ENCODE results near the gene CAPRIN2. TPM values are rescaled to one million over a fixed set of nuclear protein-coding genes. Genes with fewer than 3 reads are reported as not detected.

Gene CAPRIN2
- total RNA-seq = 100 to 1,000 TPM in 1 of 4 donors, 10 to 100 TPM in 3; 16.1 to 153 (median 28.1) TPM

DNA sequence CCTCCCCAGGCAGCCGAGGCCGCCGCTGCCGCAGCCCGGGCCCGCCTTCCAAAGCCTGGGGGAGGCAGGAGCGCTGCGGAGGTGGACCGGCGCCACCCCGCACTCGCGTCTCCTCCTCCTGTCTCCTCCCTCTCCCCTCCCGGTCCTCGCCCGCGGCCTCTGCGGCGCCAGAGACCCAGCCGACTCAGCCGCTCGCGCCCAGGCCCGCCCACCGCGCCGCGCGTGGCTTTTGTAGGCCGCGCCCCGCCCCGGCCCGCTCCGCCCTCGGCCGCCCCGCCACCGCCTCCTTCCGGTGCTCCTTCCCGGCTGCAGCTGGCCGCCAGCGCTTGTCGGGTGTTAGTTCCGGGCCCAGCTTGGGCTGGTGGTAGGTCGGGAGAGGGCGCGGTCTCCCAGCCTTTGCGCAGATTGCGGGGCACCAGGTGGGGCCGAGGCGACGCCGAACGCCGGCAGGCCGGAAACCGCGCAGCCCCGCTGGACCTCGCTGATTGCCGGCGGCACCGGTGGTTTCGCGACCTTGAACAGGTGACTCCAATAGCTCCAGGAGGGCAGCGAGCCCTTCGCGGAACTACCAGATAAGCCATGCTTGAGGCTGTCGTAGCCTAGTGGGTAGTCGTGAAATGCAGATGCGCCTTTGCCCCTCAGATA lies at the start of gene CAPRIN2:
TSS of gene CAPRIN2 (minus strand) at position 202 of the 645 bp plus-strand sequence. CDS start 1,431 bp downstream, outside the sequence.
- Histone ChIP-seq H3K27ac (peak within 1 kb of the TSS; percentile 76 to 93 (median 82)), H3K27me3 (no peaks in the 10 kb centered on the region), H3K4me3 (peak within 1 kb of the TSS; percentile 60 to 97 (median 87)), H3K36me3 (no peaks in the 10 kb centered on the region), H3K9me3 (no peaks in the 10 kb centered on the region), H3K4me1 (peaks cover 0 to 12% (median 4%) of the 10 kb centered on the region in 4 donors)
- TF ChIP-seq CTCF (IDR thresholded peaks at IDR 0.05) (peak in 5 of 6 experiments; percentile 26 to 58 (median 42)), POLR2A (IDR thresholded peaks at IDR 0.05) (peak; percentile 59 to 83)
- DNase-seq = peak; percentile 93 to 99 (median 98)

- DNase-seq = no peak
- Histone ChIP-seq H3K36me3 (no peaks in the 10 kb centered on the region), H3K27ac (no peak overlapping the region), H3K9me3 (no peaks in the 10 kb centered on the region), H3K27me3 (peaks cover 0 to 5% of the 10 kb centered on the region in 2 donors), H3K4me1 (peaks cover 0 to 18% (median 7%) of the 10 kb centered on the region in 4 donors), H3K4me3 (no peak overlapping the region)
- TF ChIP-seq CTCF (IDR thresholded peaks at IDR 0.05) (no peak), POLR2A (IDR thresholded peaks at IDR 0.05) (no peak)
Observed at GRCh38 chr12:30797689-30798088, 42.9 kb upstream of the CAPRIN2 start.

DNA sequence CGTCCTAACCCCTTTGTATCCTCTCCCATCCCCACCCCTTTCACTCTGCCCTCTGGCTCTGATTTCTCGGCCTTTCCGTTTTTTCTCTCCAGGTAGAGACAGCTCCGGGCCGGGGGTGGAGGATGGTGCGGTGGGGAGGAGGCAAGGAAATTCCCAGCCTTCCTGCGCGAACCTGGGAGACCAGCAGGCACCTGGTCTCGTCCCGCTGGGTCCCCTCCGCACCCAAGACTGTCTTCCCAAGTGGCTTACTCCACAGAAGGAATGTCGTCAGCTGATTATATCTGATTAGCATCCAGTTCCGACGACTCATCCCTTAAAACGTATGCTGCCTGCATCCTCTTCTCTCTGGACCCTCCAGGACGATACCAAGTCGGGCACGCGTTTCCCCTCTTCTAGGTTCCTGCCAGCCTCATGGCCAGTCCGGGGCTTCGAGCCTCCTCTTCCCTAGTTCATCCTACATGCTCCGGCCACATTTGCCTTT lies 42.2 kb upstream of the CAPRIN2 start:
- no peak for DNase-seq
- peaks cover 0 to 5% of the 10 kb centered on the region in 2 donors for H3K27me3 ChIP-seq
- H3K27ac ChIP-seq = no peak overlapping the region
- no peaks in the 10 kb centered on the region for H3K9me3 ChIP-seq
- no peak for TF ChIP-seq CTCF (IDR thresholded peaks at IDR 0.05)
- no peak for TF ChIP-seq POLR2A (IDR thresholded peaks at IDR 0.05)
- H3K4me3 ChIP-seq = peak overlapping the region; percentile 33 to 57 (median 46)
- H3K4me1 ChIP-seq = peaks cover 0 to 18% (median 7%) of the 10 kb centered on the region in 4 donors
- no peaks in the 10 kb centered on the region for H3K36me3 ChIP-seq

DNA sequence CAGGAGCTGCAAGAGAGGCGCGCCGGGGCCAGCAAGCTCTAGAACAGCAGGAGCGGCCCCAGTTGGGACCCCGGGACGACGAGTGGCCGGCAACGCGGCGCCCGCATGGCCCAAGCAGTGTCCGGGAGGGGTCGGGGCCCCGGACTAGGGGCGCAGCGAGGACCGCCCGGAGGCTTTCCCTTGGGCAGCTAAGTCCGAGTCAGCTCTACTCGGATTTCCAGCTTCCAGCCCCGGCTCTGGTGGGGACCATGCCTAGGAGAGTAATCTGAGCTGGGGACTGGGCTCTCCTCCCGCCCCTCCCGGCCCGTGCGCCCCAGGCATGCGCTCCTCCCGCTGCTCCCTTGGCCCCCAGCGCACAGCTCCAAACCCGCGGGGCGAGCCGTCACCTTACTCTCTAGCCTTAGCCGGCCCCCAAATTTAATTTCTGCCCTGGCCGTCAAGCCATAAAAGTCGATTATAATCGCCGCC lies 41.6 kb upstream of the CAPRIN2 start:
- H3K27ac ChIP-seq = no peak overlapping the region

More for the DNA sequence above, 41.6 kb upstream of the CAPRIN2 start:
- Histone ChIP-seq H3K27me3 (peaks cover 0 to 5% of the 10 kb centered on the region in 2 donors), H3K4me1 (peaks cover 0 to 18% (median 7%) of the 10 kb centered on the region in 4 donors), H3K4me3 (peak overlapping the region; percentile 33 to 57 (median 46)), H3K9me3 (no peaks in the 10 kb centered on the region), H3K36me3 (no peaks in the 10 kb centered on the region)
- TF ChIP-seq CTCF (IDR thresholded peaks at IDR 0.05) (peak in 1 of 6 experiments; percentile 6), POLR2A (IDR thresholded peaks at IDR 0.05) (no peak)
- peak in 1 of 3 donors; percentile 53 for DNase-seq
